Inflammatory macrophage (primary cell): ENCODE measurements around the gene ELMO1.
A peak's percentile ranks its signal among the peaks of the same experiment; 100 is the strongest.

Experiments used
- DNase-seq, 2 donors: peaks; one replicate each; pipeline ENCODE4 v3.0.0-alpha.2; 2020 to 2022

ELMO1 gene

GRCh38 chr7:37046531-37047079 is 402.1 kb downstream of the ELMO1 start:
- DNase-seq = no peak

- peak; percentile 8 to 14 for DNase-seq
These were observed 402.9 kb downstream of the ELMO1 start for GRCh38 chr7:37045681-37046179.

GRCh38 chr7:37041461-37041860 is 407.2 kb downstream of the ELMO1 start:
- DNase-seq = no peak

GRCh38 chr7:37040330-37040729 is 408.3 kb downstream of the ELMO1 start:
- DNase-seq = no peak

GRCh38 chr7:37039131-37039749 is 409.4 kb downstream of the ELMO1 start:
- no peak for DNase-seq

GRCh38 chr7:37038706-37039105 is 410.0 kb downstream of the ELMO1 start:
- DNase-seq = no peak

- no peak for DNase-seq
These were observed 411.4 kb downstream of the ELMO1 start for GRCh38 chr7:37037286-37037685.

- DNase-seq = peak in 1 of 2 donors; percentile 23
These were observed 413.0 kb downstream of the ELMO1 start for GRCh38 chr7:37035631-37036030.

GRCh38 chr7:37033141-37033540 is 415.5 kb downstream of the ELMO1 start:
- DNase-seq = no peak

GRCh38 chr7:37032258-37032601 is 416.4 kb downstream of the ELMO1 start:
- no peak for DNase-seq

GRCh38 chr7:37031571-37032257 is 416.9 kb downstream of the ELMO1 start:
- peak; percentile 86 to 93 for DNase-seq

- DNase-seq = no peak
These were observed 419.7 kb downstream of the ELMO1 start for GRCh38 chr7:37028909-37029440.

GRCh38 chr7:37027557-37028341 is 420.9 kb downstream of the ELMO1 start:
- no peak for DNase-seq

- no peak for DNase-seq
These were observed 421.6 kb downstream of the ELMO1 start for GRCh38 chr7:37027104-37027503.

- no peak for DNase-seq
These were observed 429.7 kb downstream of the ELMO1 start for GRCh38 chr7:37018954-37019353.

- peak; percentile 34 to 35 for DNase-seq
These were observed 432.4 kb downstream of the ELMO1 start for GRCh38 chr7:37016064-37016878.

GRCh38 chr7:37015353-37016034 is 433.2 kb downstream of the ELMO1 start:
- DNase-seq = no peak

GRCh38 chr7:37013771-37014170 is 434.9 kb downstream of the ELMO1 start:
- no peak for DNase-seq

- no peak for DNase-seq
These were observed 437.3 kb downstream of the ELMO1 start for GRCh38 chr7:37011151-37011890.

- DNase-seq = no peak
These were observed 439.5 kb downstream of the ELMO1 start for GRCh38 chr7:37009125-37009675.
